T-helper 1 cell treated with Interleukin-12 subunit alpha and Interleukin-12 subunit beta and Interleukin-4 antibody, amounts not matched to agents 30 μg/mL and 1 μg/mL, for 36 hours (primary cell): Measurements from ENCODE around the gene MSANTD7.
"Not testable (repeated sequence)": the region's sequence is repeated elsewhere in the genome, so short reads cannot be mapped to it uniquely, and the experiment has no call there.

ENCODE experiments used
- H3K27ac Mint-ChIP-seq: one replicate; pipeline ENCODE4 v1.8.0; 2021; ENCODE audit warnings: mild to moderate bottlenecking, mixed read lengths
- H3K27me3 Mint-ChIP-seq: one replicate; pipeline ENCODE4 v1.8.0; 2021; ENCODE audit warnings: low read depth, mixed read lengths
- H3K36me3 Mint-ChIP-seq: one replicate; pipeline ENCODE4 v1.8.0; 2021; ENCODE audit warnings: low read depth, mixed read lengths
- H3K4me1 Mint-ChIP-seq: one replicate; pipeline ENCODE4 v1.8.0; 2021; ENCODE audit warnings: low read depth, mixed read lengths
- H3K4me3 Mint-ChIP-seq: one replicate; pipeline ENCODE4 v1.8.0; 2021; ENCODE audit warnings: mild to moderate bottlenecking, moderate library complexity, mixed read lengths
- H3K9me3 Mint-ChIP-seq: one replicate; pipeline ENCODE4 v1.8.0; 2021; ENCODE audit warnings: mixed read lengths

MSANTD7 gene, protein sequence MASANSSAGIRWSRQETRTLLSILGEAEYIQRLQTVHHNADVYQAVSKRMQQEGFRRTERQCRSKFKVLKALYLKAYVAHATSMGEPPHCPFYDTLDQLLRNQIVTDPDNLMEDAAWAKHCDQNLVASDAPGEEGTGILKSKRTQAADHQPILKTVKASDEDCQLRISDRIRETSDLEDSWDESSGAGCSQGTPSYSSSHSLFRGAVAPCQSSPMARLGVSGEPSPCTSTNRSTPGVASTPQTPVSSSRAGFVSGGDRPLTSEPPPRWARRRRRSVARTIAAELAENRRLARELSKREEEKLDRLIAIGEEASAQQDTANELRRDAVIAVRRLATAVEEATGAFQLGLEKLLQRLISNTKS

DNA sequence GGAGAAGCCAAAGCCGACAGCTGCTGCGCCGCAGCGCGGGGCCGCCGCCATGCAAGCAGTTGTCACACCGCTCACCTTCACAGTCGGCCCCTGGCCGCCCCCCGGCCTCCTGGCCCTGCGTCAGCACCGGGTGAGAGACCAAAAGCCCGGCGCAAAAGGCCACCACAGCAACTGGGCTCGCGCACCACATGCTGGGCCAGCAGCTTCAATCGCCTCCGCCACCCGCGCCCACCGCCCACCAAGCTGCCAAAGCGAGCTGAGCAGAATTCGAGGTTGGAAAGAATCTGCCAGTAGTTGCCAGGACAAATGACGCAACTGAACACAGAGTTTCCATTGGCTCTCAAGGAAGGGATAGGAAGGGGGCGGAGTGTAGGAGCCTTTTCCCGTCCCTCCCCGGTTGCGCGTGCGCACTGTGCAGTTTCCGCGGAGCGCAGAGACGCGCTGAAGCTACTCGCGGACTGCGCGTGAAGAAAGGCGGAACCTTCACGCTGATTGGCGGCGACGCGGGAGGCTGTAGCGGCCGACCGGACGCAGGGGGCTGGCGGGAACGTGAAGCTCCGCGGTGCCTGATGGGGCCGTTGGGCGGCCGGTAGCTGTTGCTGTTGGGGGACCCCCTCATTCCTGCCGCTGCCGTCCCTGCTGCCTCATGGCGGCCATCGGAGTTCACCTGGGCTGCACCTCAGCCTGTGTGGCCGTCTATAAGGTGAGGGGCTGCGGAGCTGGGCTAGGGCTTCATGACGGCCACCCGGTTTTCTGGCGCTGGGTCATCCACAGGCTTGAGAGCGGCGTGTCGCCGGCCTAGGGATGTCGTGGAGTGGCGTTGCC is at the start of gene MSANTD7, which contains the start of the genes CDNF and HSPA14:
Gene MSANTD7, plus strand, starts transcription at position 550 of the 825 bp plus-strand sequence. CDS start 3,979 bp downstream, outside the sequence.
Gene CDNF, minus strand, starts transcription at position 281 of the 825 bp plus-strand sequence. Its CDS starts 91 bp downstream, at position 190.
Gene HSPA14, plus strand, starts transcription at position 550 of the 825 bp plus-strand sequence. Its CDS starts 97 bp downstream, at position 647.
- Mint-ChIP-seq H3K9me3 (no peaks in the 10 kb centered on the region), H3K4me1 (peaks cover 14% of the 10 kb centered on the region), H3K27ac (peak within 1 kb of the TSS; percentile 92), H3K27me3 (no peaks in the 10 kb centered on the region), H3K4me3 (peak within 1 kb of the TSS; percentile 91), H3K36me3 (peaks cover 19% of the 10 kb centered on the region)

DNA sequence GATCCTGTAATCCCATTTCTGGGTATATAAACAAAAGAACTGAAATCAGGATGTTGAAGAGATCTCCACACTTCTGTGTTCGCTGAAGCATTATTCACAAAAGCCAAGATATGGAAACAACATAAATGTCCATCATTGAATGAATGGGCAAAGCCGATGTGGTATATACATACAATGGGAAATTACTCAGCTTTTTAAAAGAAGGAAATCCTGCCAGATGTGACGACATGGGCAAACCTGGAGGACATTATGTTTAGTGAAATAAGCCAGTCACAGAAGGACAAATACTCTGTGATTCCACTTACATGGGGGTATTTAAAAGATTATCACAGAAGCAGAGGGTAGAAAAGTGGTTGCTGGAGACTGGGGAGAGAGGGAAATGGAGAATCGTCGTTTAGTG is 39.5 kb upstream of the MSANTD7 start:
- no peaks in the 10 kb centered on the region for H3K36me3 Mint-ChIP-seq
- H3K27me3 Mint-ChIP-seq, result peaks cover 25% of the 10 kb centered on the region
- no peaks in the 10 kb centered on the region for H3K9me3 Mint-ChIP-seq
- H3K27ac Mint-ChIP-seq, result peak overlapping the region; percentile 23
- H3K4me1 Mint-ChIP-seq, result no peaks in the 10 kb centered on the region
- no peak overlapping the region for H3K4me3 Mint-ChIP-seq

DNA sequence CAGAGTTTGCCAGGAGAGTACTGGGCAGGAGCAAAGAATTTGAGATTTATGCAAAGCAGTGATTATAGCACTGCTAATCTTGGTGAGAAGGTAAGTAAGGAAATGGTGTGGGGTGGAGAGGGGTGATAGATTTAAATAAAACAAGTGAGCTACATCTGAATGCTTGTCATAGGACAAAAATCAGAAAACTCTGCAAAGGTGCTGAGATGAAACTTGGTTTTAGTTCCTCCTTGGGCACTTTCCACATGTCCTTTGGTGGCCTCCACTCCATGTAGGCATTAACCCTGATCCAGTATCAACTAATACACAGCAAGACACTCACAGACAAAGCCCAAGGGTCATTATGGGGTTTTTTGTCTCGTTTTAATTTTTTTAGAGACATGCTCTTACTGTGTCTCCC is 37.7 kb upstream of the MSANTD7 start:
- Mint-ChIP-seq H3K9me3 (no peaks in the 10 kb centered on the region), H3K36me3 (no peaks in the 10 kb centered on the region), H3K4me3 (no peak overlapping the region), H3K27ac (no peak overlapping the region), H3K27me3 (peaks cover 25% of the 10 kb centered on the region), H3K4me1 (no peaks in the 10 kb centered on the region)

DNA sequence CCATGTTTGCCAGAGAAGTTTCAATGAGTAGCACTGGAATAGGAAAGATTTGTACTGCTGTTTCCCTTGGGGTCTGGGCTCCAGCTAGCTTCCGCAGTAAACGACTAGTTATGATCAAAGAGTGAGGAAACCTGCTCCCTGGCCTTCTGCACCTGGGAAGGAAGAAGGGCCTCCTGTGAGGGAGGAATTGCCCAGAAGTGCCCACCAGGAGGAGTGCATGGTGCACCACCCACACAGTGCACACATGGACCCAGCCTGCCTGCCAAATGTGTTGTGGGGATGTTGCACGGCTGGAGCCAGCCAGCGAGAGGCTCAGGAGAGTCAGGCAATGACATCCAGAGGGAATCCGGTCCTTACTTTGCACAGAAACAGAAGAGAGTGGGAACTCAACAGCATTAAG is 36.4 kb upstream of the MSANTD7 start:
- Mint-ChIP-seq H3K4me3 (no peak overlapping the region), H3K27me3 (peaks cover 25% of the 10 kb centered on the region), H3K27ac (no peak overlapping the region)

DNA sequence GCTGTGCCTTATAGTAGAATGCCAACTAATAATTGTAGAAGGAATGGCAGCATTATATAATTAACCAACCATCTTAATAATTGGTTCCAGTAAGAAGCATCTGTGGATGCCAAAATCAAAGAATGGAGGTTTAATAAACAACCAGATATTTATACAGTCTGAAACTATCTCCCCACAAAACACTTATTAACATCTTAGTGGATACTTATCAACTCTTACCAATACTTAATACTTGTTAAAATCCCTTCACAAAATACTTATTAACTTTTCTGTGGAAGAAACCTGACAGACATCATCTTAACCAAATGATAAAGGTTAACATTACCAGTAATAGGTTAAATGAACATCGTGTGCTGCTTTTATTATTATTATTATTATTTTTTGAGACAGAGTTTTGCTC is 34.3 kb upstream of the MSANTD7 start:
- Mint-ChIP-seq H3K27me3 (peaks cover 17% of the 10 kb centered on the region), H3K9me3 (no peaks in the 10 kb centered on the region), H3K36me3 (no peaks in the 10 kb centered on the region), H3K27ac (no peak overlapping the region), H3K4me1 (no peaks in the 10 kb centered on the region), H3K4me3 (no peak overlapping the region)

More for the DNA sequence above, 36.4 kb upstream of the MSANTD7 start:
- no peaks in the 10 kb centered on the region for H3K9me3 Mint-ChIP-seq
- no peaks in the 10 kb centered on the region for H3K36me3 Mint-ChIP-seq
- no peaks in the 10 kb centered on the region for H3K4me1 Mint-ChIP-seq

DNA sequence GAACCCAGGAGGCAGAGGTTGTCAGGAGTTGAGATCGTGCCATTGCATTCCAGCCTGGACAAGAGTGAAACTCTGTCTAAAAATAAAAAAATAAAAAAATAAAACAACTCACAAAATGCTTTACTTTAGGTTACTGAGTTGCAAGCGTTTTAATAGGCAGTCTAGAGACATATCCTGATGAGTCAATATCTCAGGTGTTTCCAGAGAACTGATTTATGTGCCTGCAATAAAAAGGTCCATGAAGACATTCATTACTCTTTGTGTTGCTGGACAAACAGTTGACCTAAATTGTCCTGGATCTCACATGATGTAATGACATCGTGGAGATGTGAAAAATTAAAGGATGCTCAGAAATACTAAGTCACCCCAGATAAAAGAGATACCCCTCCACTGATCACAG is 31.8 kb upstream of the MSANTD7 start:
- no peaks in the 10 kb centered on the region for H3K9me3 Mint-ChIP-seq
- no peak overlapping the region for H3K27ac Mint-ChIP-seq
- H3K27me3 Mint-ChIP-seq, result peaks cover 5% of the 10 kb centered on the region
- H3K4me3 Mint-ChIP-seq, result no peak overlapping the region
- no peaks in the 10 kb centered on the region for H3K36me3 Mint-ChIP-seq
- H3K4me1 Mint-ChIP-seq, result peaks cover 7% of the 10 kb centered on the region

DNA sequence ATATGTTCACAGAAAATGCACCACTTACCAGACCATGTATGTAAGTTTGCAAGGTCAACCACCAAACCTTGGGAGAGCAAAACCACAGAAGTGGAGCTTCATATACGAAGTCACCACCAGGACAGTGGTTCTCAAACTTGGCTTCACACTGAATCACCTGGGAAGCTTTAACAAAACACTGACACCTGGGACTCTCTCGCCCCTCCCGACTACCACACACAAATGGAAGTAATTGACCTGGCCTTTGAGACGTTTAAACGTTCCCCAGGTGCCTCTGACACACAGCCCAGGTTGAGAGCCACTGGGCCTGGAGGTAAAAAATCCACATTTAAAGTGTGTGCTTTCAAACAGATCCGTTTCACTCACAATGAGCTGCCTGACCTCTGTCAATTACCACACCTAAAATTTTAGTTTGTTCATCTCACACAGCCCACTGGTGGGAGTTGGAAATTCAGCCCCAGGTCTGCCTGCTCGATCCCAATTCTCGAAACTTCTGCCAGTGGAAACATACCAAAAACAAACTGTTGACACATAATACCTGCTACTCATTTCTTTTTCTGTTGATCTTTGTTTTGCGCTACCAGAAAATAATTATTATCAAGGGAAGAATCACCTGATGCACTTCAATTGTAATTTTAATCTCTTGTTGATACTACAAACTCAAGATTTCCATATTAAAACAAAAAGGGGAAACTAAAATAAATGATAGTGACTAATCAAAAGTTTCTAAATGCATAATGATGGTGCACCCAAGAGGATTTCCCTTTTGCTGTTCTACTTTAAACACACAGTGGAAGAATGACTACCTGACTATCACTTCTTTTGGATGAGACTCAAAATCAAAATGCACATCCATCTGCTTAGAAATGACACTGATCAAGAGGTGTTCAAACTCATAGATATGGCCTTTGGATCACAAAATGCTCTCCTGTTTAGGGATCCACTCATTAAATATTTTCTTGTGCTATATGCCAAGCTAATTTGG is 26.8 kb upstream of the MSANTD7 start:
- H3K4me3 Mint-ChIP-seq, result no peak overlapping the region
- H3K27me3 Mint-ChIP-seq, result no peaks in the 10 kb centered on the region
- peaks cover 14% of the 10 kb centered on the region for H3K4me1 Mint-ChIP-seq
- no peaks in the 10 kb centered on the region for H3K9me3 Mint-ChIP-seq
- H3K36me3 Mint-ChIP-seq, result no peaks in the 10 kb centered on the region
- H3K27ac Mint-ChIP-seq, result no peak overlapping the region

DNA sequence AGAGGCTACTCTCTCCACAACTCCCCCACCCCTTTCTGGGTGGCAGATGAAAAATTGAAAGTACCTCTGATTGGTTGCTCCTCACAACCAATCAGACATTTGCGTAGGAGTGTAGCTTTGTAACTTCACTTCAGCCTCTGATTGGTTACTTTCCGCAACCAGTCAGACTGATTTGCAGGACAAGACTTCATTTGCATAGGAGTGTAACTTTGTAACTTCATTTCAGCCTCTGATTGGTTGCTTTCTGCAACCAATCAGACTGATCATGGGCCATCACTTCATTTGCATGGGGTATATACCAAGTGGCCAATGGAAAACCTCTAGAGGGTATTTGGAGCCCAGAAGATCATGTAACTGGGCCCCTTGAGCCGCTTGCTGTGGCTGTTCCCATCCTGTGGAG is 25.8 kb upstream of the MSANTD7 start:
- peaks cover 3% of the 10 kb centered on the region for H3K9me3 Mint-ChIP-seq
- peaks cover 14% of the 10 kb centered on the region for H3K4me1 Mint-ChIP-seq
- H3K27ac Mint-ChIP-seq, result no peak overlapping the region
- H3K36me3 Mint-ChIP-seq, result no peaks in the 10 kb centered on the region
- no peaks in the 10 kb centered on the region for H3K27me3 Mint-ChIP-seq
- no peak overlapping the region for H3K4me3 Mint-ChIP-seq

DNA sequence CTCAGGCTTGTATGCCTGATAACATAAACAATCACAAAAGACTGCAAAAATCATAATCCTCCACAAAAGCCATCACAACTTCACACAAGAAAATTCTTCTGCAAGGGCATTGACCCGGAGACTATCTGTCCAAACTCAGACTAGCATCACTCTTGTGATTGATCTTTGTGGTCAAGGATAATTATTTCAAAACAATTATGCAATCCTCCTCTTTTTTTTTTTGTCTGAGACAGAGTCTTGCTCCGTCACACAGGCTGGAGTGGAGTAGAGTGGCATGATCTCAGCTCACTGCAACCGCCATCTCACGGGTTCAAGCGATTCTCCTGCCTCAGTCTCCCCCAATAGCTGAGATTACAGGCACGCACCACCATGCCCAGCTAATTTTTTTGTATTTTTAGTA is 22.4 kb upstream of the MSANTD7 start:
- Mint-ChIP-seq H3K27ac (no peak overlapping the region), H3K4me3 (no peak overlapping the region), H3K4me1 (peaks cover 12% of the 10 kb centered on the region), H3K9me3 (peaks cover 3% of the 10 kb centered on the region), H3K27me3 (no peaks in the 10 kb centered on the region), H3K36me3 (no peaks in the 10 kb centered on the region)

DNA sequence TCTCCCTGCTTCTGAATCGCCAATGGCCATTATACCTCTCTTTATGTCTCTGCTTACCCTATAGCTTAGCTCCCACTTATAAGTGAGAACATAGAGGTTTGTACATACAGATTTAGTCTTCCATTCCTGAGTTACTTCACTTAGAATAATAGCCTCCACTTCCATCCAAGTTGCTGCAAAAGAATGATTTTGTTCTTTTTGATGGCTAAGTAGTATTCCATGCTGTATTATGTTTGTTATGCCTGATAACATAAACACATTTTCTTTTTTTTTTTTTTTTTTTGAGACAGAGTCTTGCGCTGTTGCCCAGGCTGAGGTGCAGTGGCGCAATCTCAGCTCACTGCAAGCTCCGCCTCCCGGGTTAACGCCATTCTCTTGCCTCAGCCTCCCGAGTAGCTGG is 21.4 kb upstream of the MSANTD7 start:
- not testable (repeated sequence) for H3K36me3 Mint-ChIP-seq, H3K4me1 Mint-ChIP-seq, H3K9me3 Mint-ChIP-seq, H3K27ac Mint-ChIP-seq, H3K27me3 Mint-ChIP-seq, H3K4me3 Mint-ChIP-seq

DNA sequence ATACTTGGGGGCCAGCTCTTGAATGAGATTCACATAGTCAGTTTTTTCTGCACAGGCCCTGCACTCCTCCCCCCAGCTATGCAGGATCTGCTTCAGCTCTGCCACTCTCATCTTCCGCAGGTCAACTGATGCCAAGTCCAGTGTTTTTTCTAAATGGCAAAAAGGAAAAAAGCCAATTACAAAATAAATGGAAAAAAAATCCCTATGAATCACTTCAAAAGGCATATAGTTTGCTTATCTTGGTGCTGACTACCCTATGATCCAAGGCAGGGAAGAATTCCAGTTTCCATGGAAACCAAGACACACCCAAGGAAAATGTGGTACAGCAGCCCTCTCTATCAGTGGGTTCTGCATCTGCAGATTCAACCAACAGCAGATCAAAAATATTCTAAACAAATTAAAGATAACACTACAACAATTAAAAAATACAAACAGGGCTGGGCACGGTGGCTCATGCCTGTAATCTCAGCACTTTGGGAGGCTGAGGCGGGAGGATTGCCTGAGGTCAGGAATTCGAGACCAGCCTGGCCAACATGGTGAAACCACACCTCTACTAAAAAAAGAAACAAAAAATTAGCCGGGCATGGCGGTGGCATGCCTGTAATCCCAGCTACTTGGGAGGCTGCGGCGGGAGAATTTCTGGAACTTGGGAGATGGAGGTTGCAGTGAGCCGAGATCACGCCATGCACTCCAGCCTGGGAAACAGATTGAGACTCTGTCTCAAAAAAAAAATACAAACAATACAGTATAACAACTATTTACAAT is 17.9 kb upstream of the MSANTD7 start:
- Mint-ChIP-seq H3K27me3 (peaks cover 3% of the 10 kb centered on the region), H3K4me1 (peaks cover 6% of the 10 kb centered on the region), H3K27ac (no peak overlapping the region), H3K4me3 (no peak overlapping the region), H3K36me3 (peaks cover 1% of the 10 kb centered on the region), H3K9me3 (peaks cover 3% of the 10 kb centered on the region)

DNA sequence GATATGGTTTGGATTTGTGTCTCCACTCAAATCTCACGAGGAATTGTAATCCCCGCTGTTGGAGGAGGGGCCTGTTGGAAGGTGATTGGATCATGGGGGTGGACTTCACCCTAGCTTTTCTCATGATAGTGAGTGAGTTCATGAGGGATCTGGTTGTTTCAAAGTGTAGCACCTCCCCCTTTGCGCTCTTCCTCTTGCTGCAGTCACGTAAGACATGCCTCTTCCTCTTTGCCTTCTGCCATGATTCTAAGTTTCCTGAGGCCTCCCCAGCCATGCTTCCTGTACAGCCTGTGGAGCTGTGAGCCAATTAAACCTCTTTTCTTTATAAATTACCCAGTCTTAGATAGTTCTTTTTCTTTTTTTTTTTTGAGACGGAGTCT is 17.3 kb upstream of the MSANTD7 start:
- Mint-ChIP-seq H3K27me3 (peaks cover 9% of the 10 kb centered on the region), H3K4me3 (no peak overlapping the region), H3K36me3 (peaks cover 1% of the 10 kb centered on the region), H3K9me3 (peaks cover 3% of the 10 kb centered on the region), H3K27ac (no peak overlapping the region), H3K4me1 (peaks cover 7% of the 10 kb centered on the region)

DNA sequence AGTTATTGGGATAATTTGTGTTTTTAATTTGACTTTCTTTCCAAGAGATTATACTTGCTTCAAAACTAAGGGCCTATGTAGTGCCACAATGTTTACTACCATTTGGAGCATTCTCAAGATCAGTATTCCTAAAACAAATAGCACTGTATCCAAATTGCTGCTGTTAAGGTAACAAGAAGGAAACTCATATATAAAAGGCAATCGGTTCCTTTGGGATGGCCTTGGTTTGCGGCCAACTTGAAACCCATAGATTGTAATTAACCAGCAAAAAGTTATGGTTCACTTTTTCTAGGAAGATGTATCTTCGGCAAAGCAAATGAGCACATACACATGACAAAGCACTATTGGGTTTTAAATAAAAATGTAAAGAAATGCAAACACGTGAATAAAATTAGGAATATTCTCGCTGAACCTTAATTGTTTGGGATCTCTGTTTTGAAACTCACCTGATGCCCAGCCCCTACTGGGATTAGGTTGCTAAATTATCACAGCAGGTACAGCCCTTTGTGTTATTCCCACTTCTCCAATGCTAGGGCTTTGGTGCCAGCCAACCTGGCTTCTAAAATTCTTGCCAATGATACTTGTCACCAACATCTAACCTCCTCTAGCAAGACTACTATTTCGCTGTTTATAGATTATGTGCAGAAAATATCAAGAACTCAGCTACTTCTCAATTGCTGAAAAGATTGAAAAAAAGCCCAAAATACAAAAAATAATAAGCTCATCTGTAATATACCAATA is 16.3 kb upstream of the MSANTD7 start:
- Mint-ChIP-seq H3K4me3 (no peak overlapping the region), H3K4me1 (peaks cover 12% of the 10 kb centered on the region), H3K27me3 (peaks cover 17% of the 10 kb centered on the region), H3K36me3 (peaks cover 1% of the 10 kb centered on the region), H3K9me3 (no peaks in the 10 kb centered on the region), H3K27ac (no peak overlapping the region)
